ENCODE data around the gene AMOTL2. TPM values are rescaled to one million over a fixed set of nuclear protein-coding genes. Genes with fewer than 3 reads are reported as not detected.

AMOTL2 gene
- total RNA-seq, 4 donors from 2014 or later, result 20.3 to 72.8 (median 31.6) TPM

DNA sequence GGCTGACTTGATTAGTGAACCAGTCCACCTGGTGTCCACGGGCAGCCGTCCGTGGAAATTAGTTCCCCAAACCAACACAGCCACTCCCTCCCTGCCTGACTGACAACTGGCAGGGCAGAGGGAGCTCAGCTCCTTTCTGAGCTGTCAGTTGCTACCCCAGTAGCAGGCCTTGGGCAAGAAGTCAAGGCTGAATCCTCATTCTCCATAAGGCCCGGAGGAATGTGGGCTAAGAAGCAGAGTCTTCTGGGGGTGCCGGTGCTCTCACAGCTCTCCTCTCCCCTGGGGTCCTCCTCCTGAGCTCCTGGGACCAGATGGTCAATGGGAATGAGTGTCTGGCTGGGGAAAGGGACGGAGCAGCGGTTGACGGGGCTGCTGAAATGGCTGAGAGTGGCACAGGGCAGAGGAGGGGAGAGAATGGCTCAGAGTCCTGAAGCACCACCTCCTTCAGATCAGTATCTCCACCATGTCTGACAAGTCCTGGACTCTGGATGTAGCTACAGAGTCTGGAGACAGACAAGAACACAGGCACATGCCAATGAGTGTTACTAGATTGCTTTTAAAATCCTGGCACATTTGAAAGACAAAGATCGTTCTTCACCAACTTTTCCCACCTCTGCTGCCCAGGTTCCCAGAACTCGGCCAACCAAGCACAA, 16.9 kb downstream of the AMOTL2 start:
- H3K9me3 ChIP-seq, result no peaks in the 10 kb centered on the region
- peaks cover 0 to 34% (median 3%) of the 10 kb centered on the region in 4 donors for H3K4me1 ChIP-seq
- H3K27me3 ChIP-seq, result no peaks in the 10 kb centered on the region
- peak in 1 of 3 donors; percentile 41 for DNase-seq
- TF ChIP-seq CTCF (IDR thresholded peaks at IDR 0.05) (no peak), POLR2A (IDR thresholded peaks at IDR 0.05) (no peak)
- H3K36me3 ChIP-seq, result peaks cover 0 to 76% (median 0%) of the 10 kb centered on the region in 3 donors
- no peak overlapping the region for H3K4me3 ChIP-seq
- H3K27ac ChIP-seq, result peak overlapping the region; percentile 42 to 75 (median 59)

DNA sequence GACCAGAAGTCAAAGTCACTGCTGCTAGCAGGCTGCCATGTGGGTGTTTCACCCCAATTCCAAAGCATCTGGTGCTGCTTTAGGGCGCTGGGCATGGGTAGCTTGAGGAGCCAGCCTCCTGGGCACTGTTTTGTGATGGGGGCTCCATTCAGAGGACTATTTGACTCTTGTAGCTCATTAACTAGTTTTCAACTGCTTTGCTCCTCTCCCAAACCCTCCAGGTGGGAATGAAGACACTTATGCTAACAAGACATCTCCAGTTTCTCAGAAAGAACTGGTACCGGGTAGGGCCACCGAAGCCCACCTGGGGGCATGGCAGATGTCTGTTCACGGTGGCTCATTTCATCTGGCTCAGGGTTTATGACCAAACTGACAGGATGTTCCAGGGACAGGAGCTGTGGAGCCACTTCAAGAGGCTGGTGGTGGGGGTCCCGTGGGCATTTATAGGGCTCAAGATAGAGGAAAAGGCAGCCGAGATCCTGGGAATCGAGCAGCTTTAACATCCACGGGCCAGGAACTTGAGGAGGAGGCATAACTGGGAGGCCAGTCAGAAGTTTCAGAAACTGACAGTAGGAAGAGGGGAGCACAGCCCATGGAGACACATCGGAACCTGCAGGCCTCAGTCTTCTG, 17.7 kb downstream of the AMOTL2 start:
- peak overlapping the region in 3 of 4 donors; percentile 45 to 75 (median 73) for H3K27ac ChIP-seq
- TF ChIP-seq CTCF (IDR thresholded peaks at IDR 0.05) (no peak), POLR2A (IDR thresholded peaks at IDR 0.05) (no peak)
- peak in 1 of 3 donors; percentile 34 for DNase-seq
- peaks cover 0 to 43% (median 3%) of the 10 kb centered on the region in 4 donors for H3K4me1 ChIP-seq
- H3K9me3 ChIP-seq, result no peaks in the 10 kb centered on the region
- H3K36me3 ChIP-seq, result peaks cover 0 to 67% (median 0%) of the 10 kb centered on the region in 3 donors
- no peak overlapping the region for H3K4me3 ChIP-seq
- H3K27me3 ChIP-seq, result no peaks in the 10 kb centered on the region

DNA sequence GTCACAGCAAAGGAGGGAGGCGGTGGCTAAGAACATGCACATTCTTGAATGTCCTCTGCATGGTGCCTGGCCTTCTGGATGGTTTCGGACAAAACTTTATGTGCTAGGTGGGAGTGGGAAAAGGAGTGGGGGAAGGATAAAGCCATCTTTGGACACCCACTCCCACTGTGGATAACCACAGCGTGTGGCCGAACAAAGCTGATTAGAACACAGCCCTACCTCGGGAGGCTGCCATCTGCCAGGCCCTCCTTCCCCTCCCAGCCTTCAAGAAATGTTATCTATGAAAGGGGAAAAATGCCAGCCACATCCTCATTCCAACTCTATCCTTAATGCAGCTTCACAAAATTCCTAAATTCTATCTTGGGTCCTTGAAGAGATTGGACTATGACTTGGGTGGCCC, 18.8 kb downstream of the AMOTL2 start:
- DNase-seq, result no peak
- Histone ChIP-seq H3K27me3 (no peaks in the 10 kb centered on the region), H3K4me3 (no peak overlapping the region), H3K4me1 (peaks cover 0 to 54% (median 3%) of the 10 kb centered on the region in 4 donors), H3K36me3 (peaks cover 0 to 56% (median 0%) of the 10 kb centered on the region in 3 donors), H3K9me3 (no peaks in the 10 kb centered on the region), H3K27ac (no peak overlapping the region)
- TF ChIP-seq POLR2A (IDR thresholded peaks at IDR 0.05), result no peak
- TF ChIP-seq CTCF (IDR thresholded peaks at IDR 0.05), result no peak

DNA sequence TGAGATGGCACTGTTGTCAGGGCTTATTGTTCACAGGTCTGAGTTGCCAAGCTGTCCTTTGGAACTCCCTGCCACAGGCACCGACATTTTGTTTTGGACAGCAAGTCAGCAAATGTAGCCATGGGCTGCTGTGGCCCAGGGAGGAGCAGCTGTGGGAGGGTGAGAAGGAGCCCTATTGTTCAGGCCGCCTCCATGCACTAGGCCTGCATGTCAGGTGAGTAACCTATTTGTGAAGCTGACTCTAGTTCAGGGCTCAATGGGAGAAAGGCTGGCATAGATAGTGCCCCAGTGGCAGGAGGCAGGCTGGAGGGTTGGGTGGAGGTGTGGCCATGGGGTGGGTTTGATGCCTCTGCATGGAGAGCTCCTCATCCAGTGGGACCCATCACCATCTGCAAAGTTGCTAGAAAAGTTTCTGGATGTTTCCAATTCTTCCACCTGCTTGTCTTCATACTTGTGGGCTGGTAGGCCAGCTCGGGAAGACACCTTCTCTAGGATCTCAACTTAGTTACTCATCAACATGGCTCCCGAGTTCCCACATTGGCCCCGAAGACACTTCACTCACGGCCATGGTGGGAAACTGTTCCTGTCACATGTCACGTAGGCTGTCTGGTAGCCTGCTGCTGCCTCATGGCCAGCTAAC, 19.5 kb downstream of the AMOTL2 start:
- Histone ChIP-seq H3K27me3 (no peaks in the 10 kb centered on the region), H3K4me3 (no peak overlapping the region), H3K9me3 (no peaks in the 10 kb centered on the region), H3K36me3 (peaks cover 0 to 49% (median 0%) of the 10 kb centered on the region in 3 donors), H3K4me1 (peaks cover 0 to 54% (median 3%) of the 10 kb centered on the region in 4 donors), H3K27ac (peak overlapping the region in 2 of 4 donors; percentile 60 to 80)
- TF ChIP-seq POLR2A (IDR thresholded peaks at IDR 0.05) (no peak), CTCF (IDR thresholded peaks at IDR 0.05) (no peak)
- peak in 1 of 3 donors; percentile 46 for DNase-seq

DNA sequence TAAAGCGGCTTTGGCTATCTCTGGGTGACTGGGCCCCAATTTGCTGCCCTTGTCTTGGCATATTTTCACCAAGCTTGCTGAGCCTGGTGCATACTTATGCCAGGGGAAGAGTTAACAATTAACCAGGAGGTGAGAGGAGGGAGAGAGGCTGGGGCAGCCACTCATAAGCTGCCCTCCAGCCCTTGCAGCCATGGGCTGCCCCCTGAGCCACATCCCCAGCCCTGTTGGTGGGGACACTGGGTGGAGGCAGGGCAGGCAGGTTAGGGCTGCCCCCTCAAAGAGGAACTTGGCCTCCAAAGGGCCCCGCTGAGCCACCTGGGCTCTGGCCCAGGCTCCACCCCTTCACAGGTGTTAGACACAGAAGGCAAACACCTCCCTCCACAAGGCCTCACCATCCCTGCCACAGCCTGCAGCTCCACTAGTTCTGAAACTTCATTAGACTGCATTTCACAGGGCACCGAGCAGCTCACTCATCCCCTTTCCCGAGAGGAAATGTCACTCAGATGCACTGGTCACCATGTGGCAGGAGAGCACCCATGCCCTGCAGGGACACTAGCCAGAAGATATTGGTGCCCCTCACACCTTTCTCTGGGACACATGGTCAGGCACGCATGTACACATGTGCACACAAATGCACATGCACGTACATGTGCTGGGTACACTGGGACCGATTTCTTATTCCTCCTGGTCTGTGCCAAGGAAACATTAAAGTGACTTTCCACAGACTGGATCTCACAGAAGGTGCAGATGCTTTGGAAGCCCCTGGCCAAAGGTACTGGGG, 20.2 kb downstream of the AMOTL2 start:
- TF ChIP-seq CTCF (IDR thresholded peaks at IDR 0.05) (no peak), POLR2A (IDR thresholded peaks at IDR 0.05) (no peak)
- Histone ChIP-seq H3K9me3 (no peaks in the 10 kb centered on the region), H3K27me3 (no peaks in the 10 kb centered on the region), H3K27ac (peak overlapping the region in 3 of 4 donors; percentile 10 to 80 (median 60)), H3K4me1 (peaks cover 0 to 51% (median 3%) of the 10 kb centered on the region in 4 donors), H3K36me3 (peaks cover 0 to 42% (median 0%) of the 10 kb centered on the region in 3 donors), H3K4me3 (no peak overlapping the region)
- peak in 1 of 3 donors; percentile 75 for DNase-seq

All from Peyer's patch (tissue), 4 donors.